ENCODE data around the gene ACP3.

- TF ChIP-seq CTCF (IDR thresholded peaks at IDR 0.05; ENCODE audit: low read depth, low read length, missing input control) (no peak), RAD21 (IDR thresholded peaks at IDR 0.05) (no peak), MAX (IDR thresholded peaks at IDR 0.05) (no peak), YY1 (IDR thresholded peaks at IDR 0.05) (no peak), EGR1 (IDR thresholded peaks at IDR 0.05; ENCODE audit: low read depth in 2 of 2) (no peak), ZBTB33 (IDR thresholded peaks at IDR 0.05) (no peak), GABPA (IDR thresholded peaks at IDR 0.05 in 1 of 2, conservative IDR thresholded peaks at IDR 0.05 in 1 of 2) (no peak), ATF3 (IDR thresholded peaks at IDR 0.05) (no peak), JUND (IDR thresholded peaks at IDR 0.05) (no peak), TAF1 (conservative IDR thresholded peaks at IDR 0.05) (no peak), NR2F2 (IDR thresholded peaks at IDR 0.05) (no peak)
Observed at GRCh38 chr3:132354916-132355702, 37.9 kb downstream of the ACP3 start.
